NB4 (cell line): ENCODE results near the gene MB.

Source experiments
- POLR2A ChIP-seq: IDR thresholded peaks from 2 replicates; pipeline ENCODE4 v1.6.1; 2011; ENCODE audit warnings: mild to moderate bottlenecking; ENCODE audit not compliant: insufficient read length; ENCODE audit errors: extremely low read depth
- TF ChIP-seq, protein P1 (sequence below): IDR thresholded peaks from one replicate; pipeline ENCODE4 v1.5.1; 2012; ENCODE audit warnings: low read depth, low read length

DNA sequence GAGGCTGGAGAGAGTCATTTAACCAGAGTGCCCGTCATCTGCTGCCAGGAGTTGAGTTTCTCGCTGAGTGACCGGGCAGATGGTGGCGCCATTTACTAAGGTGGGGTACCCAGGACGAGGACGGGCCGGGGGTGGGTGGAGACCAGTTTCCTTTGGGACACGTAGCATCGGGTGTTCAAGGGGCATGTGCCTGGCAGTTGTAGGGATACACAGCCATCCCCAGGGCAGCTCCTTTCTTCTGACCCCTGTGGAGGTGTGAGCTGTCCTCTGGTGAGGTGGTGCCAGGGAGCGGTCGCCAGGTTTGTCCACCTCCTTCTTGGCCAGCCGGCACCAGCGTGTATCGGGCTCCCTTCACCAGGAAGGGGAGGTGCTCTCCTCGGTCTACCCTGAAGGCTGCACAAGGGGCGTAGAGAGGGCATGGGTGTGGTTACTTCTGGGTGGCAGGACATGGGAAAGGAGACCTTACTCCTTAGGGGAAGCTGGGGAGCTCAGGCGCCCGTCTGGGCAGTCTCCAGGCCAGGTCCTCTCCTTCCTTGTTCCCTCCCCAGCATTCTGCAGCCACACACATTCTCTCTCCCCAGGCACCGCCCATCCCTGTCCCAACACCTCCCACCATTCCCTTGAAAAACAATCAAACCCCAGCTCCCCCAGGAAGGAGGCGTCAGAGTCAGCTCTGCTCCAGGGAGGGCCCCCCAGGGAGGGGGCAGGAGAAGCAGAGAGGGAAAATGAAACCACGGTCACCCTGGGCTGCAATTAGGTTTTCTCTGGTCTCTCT, 10.3 kb upstream of the MB start:
- TF ChIP-seq POLR2A = no peak
- TF ChIP-seq, protein P1, sequence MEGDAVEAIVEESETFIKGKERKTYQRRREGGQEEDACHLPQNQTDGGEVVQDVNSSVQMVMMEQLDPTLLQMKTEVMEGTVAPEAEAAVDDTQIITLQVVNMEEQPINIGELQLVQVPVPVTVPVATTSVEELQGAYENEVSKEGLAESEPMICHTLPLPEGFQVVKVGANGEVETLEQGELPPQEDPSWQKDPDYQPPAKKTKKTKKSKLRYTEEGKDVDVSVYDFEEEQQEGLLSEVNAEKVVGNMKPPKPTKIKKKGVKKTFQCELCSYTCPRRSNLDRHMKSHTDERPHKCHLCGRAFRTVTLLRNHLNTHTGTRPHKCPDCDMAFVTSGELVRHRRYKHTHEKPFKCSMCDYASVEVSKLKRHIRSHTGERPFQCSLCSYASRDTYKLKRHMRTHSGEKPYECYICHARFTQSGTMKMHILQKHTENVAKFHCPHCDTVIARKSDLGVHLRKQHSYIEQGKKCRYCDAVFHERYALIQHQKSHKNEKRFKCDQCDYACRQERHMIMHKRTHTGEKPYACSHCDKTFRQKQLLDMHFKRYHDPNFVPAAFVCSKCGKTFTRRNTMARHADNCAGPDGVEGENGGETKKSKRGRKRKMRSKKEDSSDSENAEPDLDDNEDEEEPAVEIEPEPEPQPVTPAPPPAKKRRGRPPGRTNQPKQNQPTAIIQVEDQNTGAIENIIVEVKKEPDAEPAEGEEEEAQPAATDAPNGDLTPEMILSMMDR = peak; percentile 14
